RPMI7951 (cell line): ENCODE data around the gene ZNF100. TPM values are rescaled to one million over a fixed set of nuclear protein-coding genes. Genes with fewer than 3 reads are reported as not detected.
"Not testable (repeated sequence)": the region's sequence is repeated elsewhere in the genome, so short reads cannot be mapped to it uniquely, and the experiment has no call there.

Experiments used
- DNase-seq: peaks from one replicate; pipeline ENCODE4 v3.0.0-alpha.2; 2012; ENCODE audit warnings: low read depth
- total RNA-seq: library from RNA; depleted of rRNA; stranded (reverse); fragments of >200 nt; shearing (Covaris generic); gene quantifications from 2 replicates; pipeline ENCODE4 v1.2.3, GENCODE V29; 2014; rRNA removed

ZNF100 gene
- total RNA-seq, 1 experiment from 2014 or later, result 6.8 TPM

DNA sequence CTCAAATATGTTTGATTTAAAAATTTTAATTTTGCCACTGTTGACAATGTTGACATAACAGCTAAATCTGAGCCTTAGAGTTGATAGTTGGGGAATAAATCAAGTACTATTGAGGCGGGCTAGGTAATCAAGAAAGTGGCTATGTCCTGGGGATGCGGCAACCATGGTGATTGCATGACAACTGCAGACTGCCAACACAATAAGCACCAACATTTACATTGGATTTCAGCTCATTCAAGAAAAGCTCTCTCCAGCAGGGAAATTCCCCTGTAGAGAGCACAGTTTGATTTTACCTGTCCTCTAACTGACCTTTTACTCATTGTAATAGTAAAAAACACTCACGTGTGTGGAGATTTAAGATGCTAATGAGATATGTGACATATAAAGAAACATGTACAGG is 63.1 kb downstream of the ZNF100 start:
- no peak for DNase-seq

DNA sequence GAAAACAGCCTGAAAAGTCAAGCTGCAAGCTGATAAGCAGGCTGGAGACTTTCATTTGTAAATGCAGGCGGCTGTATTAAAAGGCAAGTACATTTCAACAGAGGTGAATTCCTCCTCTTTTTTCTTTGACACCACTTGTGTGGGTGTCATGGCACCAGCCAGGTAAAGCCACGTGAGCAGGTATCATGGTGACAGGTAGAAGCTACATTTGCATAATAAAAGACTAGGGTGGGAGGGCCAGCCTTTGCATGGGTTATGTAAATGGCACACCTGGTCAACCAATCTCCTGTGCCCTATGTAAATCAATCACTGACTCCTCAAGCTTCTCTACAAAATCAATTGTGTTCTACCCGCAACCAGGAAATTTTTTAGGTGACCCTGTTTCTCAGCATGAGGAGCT is 68.2 kb downstream of the ZNF100 start:
- no peak for DNase-seq

DNA sequence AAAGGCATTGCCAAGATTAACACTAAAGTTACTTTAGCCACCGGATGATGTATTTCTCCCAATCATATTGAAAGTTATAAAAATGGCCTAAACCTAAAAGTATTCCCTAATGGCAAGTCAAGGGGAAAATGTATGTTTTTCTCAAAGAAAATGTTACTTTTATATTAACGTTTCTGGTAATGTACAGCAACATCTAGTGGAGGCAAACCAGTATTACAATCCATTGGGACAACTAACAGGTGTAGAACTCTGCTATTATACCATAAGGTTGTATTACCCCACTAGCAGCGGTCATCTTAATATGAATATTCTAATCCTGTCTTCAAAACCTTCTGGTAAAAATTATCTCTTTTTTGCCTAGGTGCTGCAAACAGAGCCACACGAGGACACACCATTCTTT is 69.2 kb downstream of the ZNF100 start:
- peak; percentile 14 for DNase-seq

DNA sequence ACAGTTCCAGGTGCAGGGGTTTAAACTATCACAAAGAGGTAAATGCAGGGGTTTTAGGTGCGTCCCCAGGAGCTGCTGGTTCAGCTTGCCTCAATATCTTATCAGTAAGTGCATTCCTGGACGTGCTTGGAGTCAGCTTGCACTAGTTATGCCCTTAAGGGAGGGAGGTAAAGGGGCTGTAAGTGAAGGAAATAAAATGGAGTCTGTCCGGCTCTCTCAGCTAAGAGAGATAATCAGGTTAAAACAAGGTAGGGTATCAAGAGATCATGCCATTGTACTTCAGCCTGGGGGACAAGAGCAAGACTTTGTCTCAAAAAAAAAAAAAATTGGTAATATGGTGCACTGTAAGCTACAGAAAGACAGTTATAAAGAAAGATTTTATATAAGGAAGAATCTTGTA is 69.7 kb downstream of the ZNF100 start:
- DNase-seq, result no peak

DNA sequence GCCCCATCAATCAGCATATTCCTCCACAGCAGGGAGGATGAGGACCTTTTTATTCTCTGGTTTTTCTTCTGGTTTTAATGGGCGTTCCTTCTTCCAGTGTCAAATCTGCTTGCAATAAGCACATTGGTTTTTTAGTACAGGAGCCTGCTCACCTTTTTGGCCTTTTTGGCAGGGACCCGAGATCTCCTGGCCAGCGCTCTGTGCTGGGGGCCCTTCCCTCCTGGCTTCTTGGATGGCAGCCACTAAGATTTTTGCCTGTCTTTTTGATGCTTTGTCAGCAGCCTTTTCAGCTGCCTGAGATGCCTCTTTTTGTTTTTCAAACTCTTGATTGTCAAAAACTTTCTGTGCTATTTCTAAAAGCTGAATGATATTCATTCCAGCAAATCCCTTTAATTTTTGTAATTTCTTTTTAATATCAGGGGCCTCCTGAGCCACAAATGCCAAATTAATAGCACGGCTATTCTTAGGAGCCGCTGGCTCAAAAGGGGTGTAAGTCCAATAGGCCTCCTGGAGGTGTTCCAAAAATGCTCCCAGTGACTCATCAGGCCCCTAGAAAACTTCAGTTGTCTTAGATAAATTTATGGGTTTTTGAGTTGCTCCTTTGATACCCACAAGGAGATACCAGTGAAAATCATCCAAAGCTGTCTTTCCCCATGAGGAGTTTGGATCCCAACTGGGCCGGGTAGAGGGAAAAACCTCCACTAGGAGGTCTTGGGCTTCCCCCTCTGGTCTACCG is 73.0 kb downstream of the ZNF100 start:
- DNase-seq, result no peak

DNA sequence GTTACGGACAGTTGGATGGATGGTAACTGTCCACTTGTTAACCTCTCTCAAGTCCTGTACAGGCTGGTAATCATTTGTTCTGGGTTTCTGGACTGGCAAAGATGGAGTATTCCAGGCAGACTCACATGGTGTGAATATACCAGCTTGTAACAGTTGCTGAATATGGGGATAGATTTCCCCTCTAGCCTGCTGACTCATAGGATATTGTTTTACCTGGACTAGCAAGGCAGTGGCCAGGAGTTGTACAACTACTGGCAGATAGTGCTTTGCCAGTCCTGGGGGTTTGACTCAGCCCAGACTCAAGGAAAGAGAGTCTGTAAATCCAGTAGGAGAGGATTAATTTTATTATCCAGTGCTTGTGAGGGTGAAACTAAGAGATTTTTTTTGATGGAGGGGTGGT is 74.0 kb downstream of the ZNF100 start:
- DNase-seq, result no peak

DNA sequence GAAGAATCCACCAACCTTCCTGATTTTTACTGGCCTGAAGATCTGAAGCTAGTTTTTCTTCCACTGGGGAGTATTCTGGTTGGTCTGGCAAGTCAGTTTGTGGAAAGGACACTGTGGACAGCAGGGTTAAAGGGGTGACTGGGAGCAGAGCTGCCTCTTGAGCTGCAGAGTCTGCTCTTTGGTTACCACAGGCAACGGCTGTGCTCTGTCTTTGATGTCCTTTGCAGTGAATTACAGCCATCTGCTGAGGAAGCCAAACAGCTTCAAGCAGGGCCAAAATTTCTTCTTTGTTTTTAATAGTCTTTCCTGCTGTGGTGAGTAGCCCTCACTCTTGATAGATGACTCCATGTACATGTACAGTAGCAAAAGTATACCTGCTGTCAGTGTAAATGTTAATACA is 75.7 kb downstream of the ZNF100 start:
- DNase-seq, result no peak

DNA sequence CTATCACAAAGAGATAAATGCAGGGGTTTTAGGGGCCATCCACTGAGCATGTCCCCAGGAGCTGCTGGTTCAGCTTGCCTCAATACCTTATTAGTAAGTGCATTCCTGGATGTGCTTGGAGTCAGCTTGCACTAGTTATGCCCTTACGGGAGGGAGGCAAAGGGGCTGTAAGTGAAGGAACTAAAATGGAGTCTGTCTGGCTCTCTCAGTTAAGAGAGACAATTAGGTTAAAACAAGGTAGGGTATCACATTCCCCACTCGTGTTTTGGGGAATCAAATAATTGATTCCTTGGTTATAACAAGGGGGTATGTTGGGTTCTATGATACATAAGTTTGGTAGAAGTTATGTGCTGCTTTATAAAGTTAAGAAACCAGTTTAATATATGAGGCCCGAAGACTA is 78.9 kb downstream of the ZNF100 start:
- no peak for DNase-seq

DNA sequence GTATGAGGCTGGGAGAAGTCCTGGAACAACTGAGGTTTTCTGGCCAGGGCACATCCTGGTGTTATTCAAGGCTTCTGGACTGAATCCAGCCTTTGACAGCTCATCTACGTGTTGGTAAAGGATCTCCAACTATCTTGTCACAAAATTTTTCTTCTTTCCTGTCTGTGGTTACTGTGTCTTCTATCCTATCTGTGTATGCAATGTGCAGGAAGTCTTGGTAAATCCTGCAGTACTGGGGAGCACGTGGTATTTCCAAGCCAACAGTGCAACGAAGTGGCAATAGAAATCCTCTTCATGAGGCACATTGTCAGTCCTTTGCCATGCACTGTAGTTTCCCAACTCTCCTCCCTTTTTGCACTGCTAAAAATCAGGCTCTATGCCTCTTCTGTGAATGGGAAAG is 86.7 kb downstream of the ZNF100 start:
- no peak for DNase-seq

DNA sequence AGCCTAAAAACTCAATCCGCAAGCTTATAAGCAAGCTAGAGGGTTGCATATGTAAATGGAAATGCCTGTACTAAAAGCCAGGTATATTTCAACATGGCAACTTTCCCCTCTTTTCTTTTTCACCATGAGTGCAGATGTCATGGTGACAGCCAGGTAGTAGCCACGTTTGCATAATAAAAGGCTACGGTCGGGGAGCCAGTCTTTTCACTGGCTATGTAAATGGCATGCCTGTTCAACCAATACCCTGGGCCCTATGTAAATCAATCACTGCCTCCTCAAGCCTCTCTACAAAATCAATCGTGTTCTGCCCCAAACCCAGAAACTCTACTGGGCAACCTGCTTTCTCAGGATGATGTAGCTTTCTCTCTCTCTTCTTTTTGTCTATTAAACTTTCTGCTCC is 87.4 kb downstream of the ZNF100 start:
- DNase-seq, result no peak

DNA sequence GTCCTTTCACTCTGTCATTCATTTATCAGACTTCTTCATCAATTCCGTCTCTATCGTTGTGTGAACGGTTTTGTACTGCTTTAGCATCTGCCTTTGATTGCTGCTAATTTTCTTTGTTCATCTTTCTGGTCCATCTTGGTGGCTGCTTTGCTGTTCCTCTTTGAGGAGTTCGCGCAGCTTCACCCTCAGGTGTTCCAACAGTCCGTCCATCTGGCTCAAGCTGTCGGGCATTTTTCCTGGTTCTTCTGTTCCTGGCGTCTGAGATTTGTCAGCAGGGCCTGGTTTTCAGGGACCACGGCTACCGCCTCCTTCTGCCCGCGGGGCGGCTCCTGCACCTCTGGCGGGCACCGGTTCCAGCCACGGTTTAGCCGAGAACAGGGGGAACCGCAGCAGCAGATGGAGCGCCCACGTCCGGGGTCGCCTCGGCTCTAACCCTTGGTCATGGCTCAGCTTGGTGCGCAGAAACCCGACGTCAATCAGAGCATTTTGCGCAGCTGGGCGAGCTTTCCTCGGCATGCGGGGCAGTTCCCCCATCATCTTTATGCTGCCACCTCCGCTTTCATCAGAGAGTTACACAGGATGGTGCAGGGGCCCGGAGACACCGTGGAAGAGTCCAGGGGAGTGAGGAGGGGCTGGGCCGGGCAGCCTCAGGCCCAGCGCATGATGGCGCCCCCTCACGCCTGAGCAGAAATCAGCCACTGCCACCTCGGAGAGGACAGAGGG is 89.5 kb downstream of the ZNF100 start:
- no peak for DNase-seq

DNA sequence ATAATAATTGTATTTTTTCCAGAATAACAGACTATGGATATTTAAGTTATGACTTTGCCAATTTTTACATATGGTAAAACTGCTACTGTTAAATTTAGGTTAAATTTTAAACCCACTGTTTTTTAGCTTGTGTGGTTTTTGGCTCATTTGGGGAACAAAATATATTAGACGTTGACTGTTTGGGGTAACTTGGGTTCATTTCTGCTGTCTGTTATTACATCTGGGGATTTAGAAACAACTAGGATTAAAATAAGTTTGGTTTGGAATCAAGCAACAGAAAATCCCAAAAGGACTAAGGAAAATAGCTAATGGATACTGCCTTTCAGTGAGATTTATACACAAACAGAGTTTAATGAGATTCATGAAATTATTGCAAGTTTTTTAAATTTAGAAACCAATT is 92.9 kb downstream of the ZNF100 start:
- no peak for DNase-seq

DNA sequence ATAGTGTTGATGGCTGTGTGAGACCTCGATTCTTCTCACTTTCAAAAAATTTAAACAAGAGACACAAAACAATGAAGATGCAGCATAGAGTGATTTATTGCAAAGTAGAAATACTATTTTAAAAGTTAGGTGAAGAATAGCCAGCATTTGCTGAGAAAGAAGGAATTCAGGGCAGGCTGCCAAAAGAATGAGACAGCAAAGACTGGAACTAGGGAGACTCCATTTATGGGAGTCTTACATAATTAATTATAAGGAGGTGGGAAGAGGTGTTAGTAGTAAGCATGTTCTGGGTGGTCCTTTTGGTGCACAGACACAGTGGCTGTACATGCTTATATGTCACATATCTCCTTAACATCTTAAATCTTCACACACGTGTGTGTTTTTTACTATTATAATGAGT is 93.9 kb downstream of the ZNF100 start:
- not testable (repeated sequence) for DNase-seq

Other genes starting within 250 kb of the ZNF100 start
- gene ZNF43, start 68.6 kb upstream of the ZNF100 start, total RNA-seq, result 5.1 and 6.5 TPM in 2 replicates
- 0.48 and 0.98 TPM in 2 replicates for gene ZNF208, start 243.4 kb upstream of the ZNF100 start, total RNA-seq